HEK293T (cell line): ENCODE results near the gene AKAP6.

ENCODE experiments used
- FOXM1 ChIP-seq: fragments of 450-650 bp; IDR thresholded peaks from 2 replicates; pipeline ENCODE4 v1.6.1; 2017; ENCODE audit warnings: mild to moderate bottlenecking, borderline replicate concordance
- SP1 ChIP-seq: fragments of 450-650 bp; IDR thresholded peaks from 2 replicates; pipeline ENCODE4 v1.6.1; 2017
- ZNF384 ChIP-seq: fragments of 450-650 bp; IDR thresholded peaks from 2 replicates; pipeline ENCODE4 v1.6.1; 2016

- TF ChIP-seq SP1, result no peak
- no peak for TF ChIP-seq FOXM1
- TF ChIP-seq ZNF384, result no peak
These were observed 97.7 kb downstream of the AKAP6 start for GRCh38 chr14:32426586-32427388.
